ENCODE data around the gene COL6A5. TPM values are rescaled to one million over a fixed set of nuclear protein-coding genes. Genes with fewer than 3 reads are reported as not detected.

Gene COL6A5
- total RNA-seq, 1 experiment from 2014 or later = not detected

DNA sequence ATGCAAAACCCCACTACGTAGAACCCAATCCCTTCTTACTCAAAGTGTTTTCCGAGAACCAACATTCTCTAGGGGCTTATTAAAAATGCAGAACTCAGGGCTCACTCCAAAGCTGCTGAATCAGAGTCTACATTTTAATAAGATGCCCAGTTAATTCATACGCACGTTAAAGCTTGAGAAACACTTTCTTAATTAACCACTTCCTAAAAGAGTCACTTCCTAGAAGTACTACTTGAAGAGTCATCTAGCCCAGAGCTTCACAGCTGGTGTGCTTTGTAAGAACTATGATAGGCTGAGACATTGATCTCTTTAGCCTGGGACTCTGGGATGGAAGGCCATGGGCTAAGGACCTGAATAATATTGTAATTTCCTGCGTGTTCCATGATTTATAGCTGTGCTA is 9.0 kb downstream of the COL6A5 start:
- no TSS peak for BruUV-seq (replicated peaks)
- no peak for DNase-seq (ENCODE audit: unreplicated experiment)
- CTCF ChIA-PET = interaction anchor here (0.9 kb wide), 1 partner anchor 9 kb away, joined by 3 read pairs; no protein-coding TSS in a partner anchor
- Mint-ChIP-seq H3K4me3 (ENCODE audit: unreplicated experiment) (no peak overlapping the region), H3K27ac (ENCODE audit: low read depth, unreplicated experiment) (no peak overlapping the region), H3K4me1 (ENCODE audit: insufficient read depth, unreplicated experiment) (no peaks in the 10 kb centered on the region), H3K27me3 (ENCODE audit: insufficient read depth, unreplicated experiment) (peaks cover 36% of the 10 kb centered on the region), H3K9me3 (ENCODE audit: unreplicated experiment) (no peaks in the 10 kb centered on the region), H3K36me3 (ENCODE audit: insufficient read depth, unreplicated experiment) (peaks cover 6% of the 10 kb centered on the region)
- POLR2A ChIA-PET = no interaction called here
- intact Hi-C loops (cut with micrococcal nuclease) = no loop called here
- TF ChIP-seq, protein P1, sequence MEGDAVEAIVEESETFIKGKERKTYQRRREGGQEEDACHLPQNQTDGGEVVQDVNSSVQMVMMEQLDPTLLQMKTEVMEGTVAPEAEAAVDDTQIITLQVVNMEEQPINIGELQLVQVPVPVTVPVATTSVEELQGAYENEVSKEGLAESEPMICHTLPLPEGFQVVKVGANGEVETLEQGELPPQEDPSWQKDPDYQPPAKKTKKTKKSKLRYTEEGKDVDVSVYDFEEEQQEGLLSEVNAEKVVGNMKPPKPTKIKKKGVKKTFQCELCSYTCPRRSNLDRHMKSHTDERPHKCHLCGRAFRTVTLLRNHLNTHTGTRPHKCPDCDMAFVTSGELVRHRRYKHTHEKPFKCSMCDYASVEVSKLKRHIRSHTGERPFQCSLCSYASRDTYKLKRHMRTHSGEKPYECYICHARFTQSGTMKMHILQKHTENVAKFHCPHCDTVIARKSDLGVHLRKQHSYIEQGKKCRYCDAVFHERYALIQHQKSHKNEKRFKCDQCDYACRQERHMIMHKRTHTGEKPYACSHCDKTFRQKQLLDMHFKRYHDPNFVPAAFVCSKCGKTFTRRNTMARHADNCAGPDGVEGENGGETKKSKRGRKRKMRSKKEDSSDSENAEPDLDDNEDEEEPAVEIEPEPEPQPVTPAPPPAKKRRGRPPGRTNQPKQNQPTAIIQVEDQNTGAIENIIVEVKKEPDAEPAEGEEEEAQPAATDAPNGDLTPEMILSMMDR (IDR thresholded peaks at IDR 0.05; ENCODE audit: unreplicated experiment) = no peak

DNA sequence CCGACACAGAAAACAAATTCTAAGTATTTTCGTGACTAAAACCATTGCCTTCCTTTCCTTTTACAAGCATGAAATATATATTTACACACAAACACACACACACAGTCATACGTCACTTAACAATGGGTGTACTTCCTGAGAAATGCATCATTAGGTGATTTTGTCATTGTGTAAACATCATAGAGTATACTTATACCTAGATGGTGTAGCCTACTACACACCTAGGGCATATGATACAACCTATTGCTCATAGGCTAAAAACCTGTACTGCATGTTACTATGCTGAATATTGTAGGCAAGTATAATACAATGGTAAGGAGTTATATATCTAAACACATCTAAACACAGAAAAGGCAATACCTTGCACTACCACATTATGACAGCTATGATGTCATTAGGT is 28.6 kb downstream of the COL6A5 start:
- ChIA-PET CTCF (interaction anchor here (0.5 to 1.1 kb wide), 2 partner anchors 98 to 440 kb away, joined by 3 to 4 read pairs; no protein-coding TSS in a partner anchor), POLR2A (no interaction called here)
- Mint-ChIP-seq H3K27ac (ENCODE audit: low read depth, unreplicated experiment) (no peak overlapping the region), H3K36me3 (ENCODE audit: insufficient read depth, unreplicated experiment) (no peaks in the 10 kb centered on the region), H3K4me1 (ENCODE audit: insufficient read depth, unreplicated experiment) (no peaks in the 10 kb centered on the region), H3K9me3 (ENCODE audit: unreplicated experiment) (no peaks in the 10 kb centered on the region), H3K27me3 (ENCODE audit: insufficient read depth, unreplicated experiment) (no peaks in the 10 kb centered on the region), H3K4me3 (ENCODE audit: unreplicated experiment) (no peak overlapping the region)
- no peak for DNase-seq (ENCODE audit: unreplicated experiment)
- no TSS peak for BruUV-seq (replicated peaks)
- TF ChIP-seq, protein P1 (IDR thresholded peaks at IDR 0.05; ENCODE audit: unreplicated experiment) = no peak
- intact Hi-C loops (cut with micrococcal nuclease) = no loop called here

DNA sequence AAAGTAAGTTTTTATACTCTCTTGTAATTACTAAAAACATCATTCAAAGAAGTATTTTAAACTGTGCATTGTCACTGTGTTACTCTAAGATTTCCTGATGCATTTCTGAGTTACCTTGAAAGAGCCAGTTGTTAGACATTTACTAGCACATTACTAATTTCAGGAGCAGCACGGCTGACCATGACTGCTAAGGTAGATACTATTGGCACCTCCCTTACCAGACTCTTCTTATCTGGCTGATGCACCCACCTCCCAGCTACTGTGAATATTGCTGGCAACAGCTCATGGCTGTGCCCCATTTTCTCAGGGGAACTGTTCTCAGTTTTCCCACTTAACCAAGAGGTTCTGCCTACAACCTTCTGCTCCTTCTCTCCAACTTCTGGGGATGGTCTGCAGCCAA is 29.4 kb downstream of the COL6A5 start:
- POLR2A ChIA-PET = no interaction called here
- Mint-ChIP-seq H3K27me3 (ENCODE audit: insufficient read depth, unreplicated experiment) (no peaks in the 10 kb centered on the region), H3K4me3 (ENCODE audit: unreplicated experiment) (no peak overlapping the region), H3K4me1 (ENCODE audit: insufficient read depth, unreplicated experiment) (no peaks in the 10 kb centered on the region), H3K36me3 (ENCODE audit: insufficient read depth, unreplicated experiment) (no peaks in the 10 kb centered on the region), H3K9me3 (ENCODE audit: unreplicated experiment) (no peaks in the 10 kb centered on the region), H3K27ac (ENCODE audit: low read depth, unreplicated experiment) (no peak overlapping the region)
- CTCF ChIA-PET = interaction anchor here (1.1 kb wide), 1 partner anchor 99 kb away, joined by 4 read pairs; no protein-coding TSS in a partner anchor
- BruUV-seq (replicated peaks) = no TSS peak
- DNase-seq (ENCODE audit: unreplicated experiment) = no peak
- intact Hi-C loops (cut with micrococcal nuclease) = no loop called here
- TF ChIP-seq, protein P1 (IDR thresholded peaks at IDR 0.05; ENCODE audit: unreplicated experiment) = no peak

DNA sequence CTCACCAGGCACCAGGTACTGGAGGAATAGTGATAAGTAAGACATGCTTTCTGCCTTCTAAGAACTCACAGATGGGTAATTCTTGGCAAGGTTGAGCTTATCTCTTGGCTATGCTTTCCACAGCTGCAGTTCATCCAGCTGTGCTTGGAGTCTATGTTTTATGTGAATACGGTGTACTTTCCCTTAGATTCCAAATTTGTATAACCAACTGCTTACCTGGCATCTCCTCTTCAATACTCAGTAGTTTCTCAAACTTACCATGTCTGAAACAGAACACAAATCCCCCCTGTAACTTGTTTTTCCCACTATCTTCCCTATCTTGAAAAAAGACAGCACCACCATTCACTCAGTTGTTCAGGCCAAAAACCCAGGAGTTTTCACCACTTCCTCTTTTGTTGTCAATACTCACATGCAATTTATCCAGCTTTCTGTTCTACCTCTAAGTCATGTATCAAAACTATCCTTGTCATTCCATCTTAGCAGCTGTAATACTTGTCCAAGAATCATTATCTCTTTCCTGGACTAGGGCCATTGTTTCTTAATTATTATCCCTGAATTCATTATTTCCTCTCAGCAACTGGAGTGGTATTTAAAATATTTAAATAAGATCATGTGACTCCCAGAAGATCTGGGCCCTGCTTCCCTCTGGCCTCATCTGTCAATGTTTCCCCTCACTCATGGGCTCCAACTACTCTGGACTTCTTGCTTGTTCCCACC is 32.6 kb downstream of the COL6A5 start:
- Mint-ChIP-seq H3K4me1 (ENCODE audit: insufficient read depth, unreplicated experiment) (no peaks in the 10 kb centered on the region), H3K27me3 (ENCODE audit: insufficient read depth, unreplicated experiment) (no peaks in the 10 kb centered on the region), H3K4me3 (ENCODE audit: unreplicated experiment) (no peak overlapping the region), H3K27ac (ENCODE audit: low read depth, unreplicated experiment) (no peak overlapping the region), H3K9me3 (ENCODE audit: unreplicated experiment) (no peaks in the 10 kb centered on the region), H3K36me3 (ENCODE audit: insufficient read depth, unreplicated experiment) (no peaks in the 10 kb centered on the region)
- ChIA-PET POLR2A (no interaction called here), CTCF (interaction anchor here (1.6 kb wide), 1 partner anchor 15 kb away, joined by 3 read pairs; no protein-coding TSS in a partner anchor)
- no TSS peak for BruUV-seq (replicated peaks)
- no peak for DNase-seq (ENCODE audit: unreplicated experiment)
- TF ChIP-seq, protein P1 (IDR thresholded peaks at IDR 0.05; ENCODE audit: unreplicated experiment) = no peak
- intact Hi-C loops (cut with micrococcal nuclease) = no loop called here
